WTC11 (cell line): Measurements from ENCODE around the gene HIPK2. TPM values are rescaled to one million over a fixed set of nuclear protein-coding genes. Genes with fewer than 3 reads are reported as not detected.

Source experiments
- ATAC-seq: fragments of 200-7000 bp; cut with Tn5 transposase; 2 replicates; pipeline ENCODE4 v1.10.0; 2021; ENCODE audit warnings: mild to moderate bottlenecking, moderate library complexity
- CTCF ChIA-PET: fragments of 300-600 bp; sonication (Branson Sonifier 250); formaldehyde crosslinking; loops from one replicate; lab custom pipeline; 2021; ENCODE audit warnings: antibody characterized with exemption; lab: Charles Lee
- POLR2A ChIA-PET: fragments of 350-600 bp; sonication (Branson Sonifier 250); formaldehyde crosslinking; loops from one replicate; lab custom pipeline; 2021; ENCODE audit warnings: antibody characterized with exemption; lab: Charles Lee
- DNase-seq: peaks from one replicate; pipeline ENCODE4 v3.0.0; 2021; ENCODE audit warnings: low spot score
- H3K27ac Mint-ChIP-seq: 2 replicates; pipeline ENCODE4 v1.8.0; 2021; ENCODE audit warnings: mixed read lengths
- H3K27me3 Mint-ChIP-seq: 2 replicates; pipeline ENCODE4 v1.8.0; 2021; ENCODE audit warnings: low read depth, mild to moderate bottlenecking, moderate library complexity, mixed read lengths
- H3K36me3 Mint-ChIP-seq: 2 replicates; pipeline ENCODE4 v1.8.0; 2021; ENCODE audit warnings: mixed read lengths
- H3K4me1 Mint-ChIP-seq: 2 replicates; pipeline ENCODE4 v1.8.0; 2022; ENCODE audit warnings: mixed read lengths
- H3K4me3 Mint-ChIP-seq: 2 replicates; pipeline ENCODE4 v1.8.0; 2021; ENCODE audit warnings: mild to moderate bottlenecking, moderate library complexity, mixed read lengths
- H3K9me3 Mint-ChIP-seq: 2 replicates; pipeline ENCODE4 v1.8.0; 2021; ENCODE audit warnings: mixed read lengths
- AR ChIP-seq: fragments of 250-450 bp; sonication (Bioruptor Pico); IDR thresholded peaks from 2 replicates; pipeline ENCODE4 v1.9.0; 2021; ENCODE audit warnings: mild to moderate bottlenecking
- CREB1 ChIP-seq: sonication (generic); formaldehyde crosslinking; IDR thresholded peaks from 2 replicates; pipeline ENCODE4 v1.8.0; 2023; ENCODE audit warnings: mild to moderate bottlenecking, missing genetic modification reagents
- CTCF ChIP-seq: fragments of 200-600 bp; IDR thresholded peaks from 2 replicates; pipeline ENCODE4 v1.8.0; 2022; ENCODE audit warnings: antibody characterized with exemption
- EMX1 ChIP-seq: fragments of 250-450 bp; sonication (Bioruptor Pico); IDR thresholded peaks from 2 replicates; pipeline ENCODE4 v1.8.0; 2021; ENCODE audit warnings: mild to moderate bottlenecking
- FOXK1 ChIP-seq: sonication (generic); formaldehyde crosslinking; IDR thresholded peaks from 2 replicates; pipeline ENCODE4 v1.8.0; 2022; ENCODE audit warnings: mild to moderate bottlenecking, moderate library complexity, missing genetic modification reagents
- FOXP1 ChIP-seq: sonication (generic); formaldehyde crosslinking; IDR thresholded peaks from 2 replicates; pipeline ENCODE4 v1.8.0; 2022; ENCODE audit warnings: missing genetic modification reagents, mild to moderate bottlenecking, moderate library complexity, borderline replicate concordance
- GRHL2 ChIP-seq: fragments of 250-450 bp; sonication (Bioruptor Pico); IDR thresholded peaks from 2 replicates; pipeline ENCODE4 v1.8.0; 2022; ENCODE audit warnings: mild to moderate bottlenecking, moderate library complexity; ENCODE audit not compliant: insufficient replicate concordance, severe bottlenecking
- GTF2I ChIP-seq: fragments of 250-450 bp; sonication (Bioruptor Pico); conservative IDR thresholded peaks from 2 replicates; pipeline ENCODE4 v1.4.0; 2021; ENCODE audit warnings: mild to moderate bottlenecking
- MLX ChIP-seq: sonication (generic); formaldehyde crosslinking; IDR thresholded peaks from 2 replicates; pipeline ENCODE4 v1.8.1; 2023; ENCODE audit warnings: mild to moderate bottlenecking, missing genetic modification reagents, moderate library complexity
- STAT6 ChIP-seq: sonication (generic); formaldehyde crosslinking; conservative IDR thresholded peaks from 2 replicates; pipeline ENCODE4 v1.8.1; 2023; ENCODE audit warnings: mild to moderate bottlenecking, low read depth, missing genetic modification reagents, moderate library complexity
- ZNF281 ChIP-seq: sonication (generic); formaldehyde crosslinking; IDR thresholded peaks from 2 replicates; pipeline ENCODE4 v1.8.0; 2023; ENCODE audit warnings: mild to moderate bottlenecking, missing genetic modification reagents
- ZNF396 ChIP-seq: fragments of 250-450 bp; sonication (Bioruptor Pico); IDR thresholded peaks from 2 replicates; pipeline ENCODE4 v1.8.0; 2021; ENCODE audit warnings: mild to moderate bottlenecking, moderate library complexity, borderline replicate concordance
- total RNA-seq: library from RNA; stranded (reverse); gene quantifications from 3 replicates; pipeline ENCODE4 v1.2.3, GENCODE V29; 2021

Gene HIPK2
- total RNA-seq, 1 experiment from 2014 or later = 25.3 TPM

- TF ChIP-seq ZNF281 (CRISPR knock-in tag) (no peak), EMX1 (CRISPR knock-in tag) (no peak), MLX (CRISPR knock-in tag) (no peak), ZNF396 (CRISPR knock-in tag) (no peak), CTCF (no peak)
Observed at GRCh38 chr7:139692723-139693122, 85.1 kb downstream of the HIPK2 start (continued).

GRCh38 chr7:139691253-139691781 lies 86.5 kb downstream of the HIPK2 start:
- ChIA-PET POLR2A (no interaction called here), CTCF (interaction anchor here (0.7 kb wide), 1 partner anchor 71 kb away, joined by 3 read pairs; no protein-coding TSS in a partner anchor)
- no peak for ATAC-seq
- no peaks in the 10 kb centered on the region for H3K27me3 Mint-ChIP-seq
- H3K4me1 Mint-ChIP-seq = peaks cover 12% of the 10 kb centered on the region
- TF ChIP-seq STAT6 (CRISPR knock-in tag) (no peak), AR (no peak)
- no peaks in the 10 kb centered on the region; the same call in 1 of the 2 replicates for H3K36me3 Mint-ChIP-seq
- H3K4me3 Mint-ChIP-seq = no peak overlapping the region
- no peaks in the 10 kb centered on the region for H3K9me3 Mint-ChIP-seq
- no peak for DNase-seq
- no peak overlapping the region for H3K27ac Mint-ChIP-seq

- H3K4me1 Mint-ChIP-seq = peaks cover 11% of the 10 kb centered on the region
- H3K27me3 Mint-ChIP-seq = no peaks in the 10 kb centered on the region; the same call in 1 of the 2 replicates
- no peak for DNase-seq
- no peak overlapping the region for H3K4me3 Mint-ChIP-seq
- ATAC-seq = peak; percentile 78
- POLR2A ChIA-PET = interaction anchor here (0.6 kb wide), 2 partner anchors 86 to 391 kb away, joined by 3 read pairs; no protein-coding TSS in a partner anchor
- peaks cover 7% of the 10 kb centered on the region for H3K9me3 Mint-ChIP-seq
- peaks cover 7% of the 10 kb centered on the region for H3K36me3 Mint-ChIP-seq
- CTCF ChIA-PET = interaction anchor here (1.5 to 1.6 kb wide), 2 partner anchors 12 to 15 kb away, joined by 5 read pairs; no protein-coding TSS in a partner anchor
- no peak overlapping the region for H3K27ac Mint-ChIP-seq
- TF ChIP-seq FOXK1 (CRISPR knock-in tag) (no peak), GRHL2 (no peak), CREB1 (CRISPR knock-in tag) (no peak), FOXP1 (no peak), CTCF (no peak), GTF2I (CRISPR knock-in tag) (no peak)
Observed at GRCh38 chr7:139687980-139688632, 89.7 kb downstream of the HIPK2 start.
